Measurements from ENCODE around the gene ADGRL3.

DNA sequence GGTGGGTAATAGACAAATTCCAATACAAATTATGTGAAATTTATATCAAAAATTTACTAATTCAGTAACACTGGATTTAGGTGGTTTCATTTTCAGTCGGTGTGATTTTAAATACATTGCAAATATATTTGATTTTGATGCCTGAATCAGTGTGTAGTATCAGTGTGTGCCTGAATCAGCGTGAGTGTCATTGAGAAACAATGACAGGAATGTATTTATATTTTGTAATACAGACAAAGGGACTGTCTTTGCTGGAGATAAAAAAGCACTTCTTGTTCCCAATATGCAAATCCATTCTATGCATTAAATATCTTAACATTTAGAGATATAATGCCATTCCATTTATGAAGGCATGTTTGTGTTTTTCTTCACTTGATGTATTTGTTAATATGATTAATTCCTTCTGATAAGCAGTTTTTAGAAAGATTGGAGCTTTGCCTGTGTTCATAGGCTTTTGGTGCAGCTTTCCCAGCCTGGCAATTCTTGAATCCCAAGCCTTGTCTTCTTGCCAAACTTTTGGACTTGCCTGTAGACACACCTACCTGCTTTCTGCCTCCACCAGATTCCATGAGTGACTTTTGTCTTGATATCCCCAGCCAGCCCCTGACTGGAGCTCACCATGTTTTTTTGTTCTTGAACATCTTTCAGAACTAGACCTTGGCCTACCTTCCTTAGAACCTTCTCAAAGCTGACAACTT, 243.8 kb downstream of the ADGRL3 start:
- TF ChIP-seq, protein P1, sequence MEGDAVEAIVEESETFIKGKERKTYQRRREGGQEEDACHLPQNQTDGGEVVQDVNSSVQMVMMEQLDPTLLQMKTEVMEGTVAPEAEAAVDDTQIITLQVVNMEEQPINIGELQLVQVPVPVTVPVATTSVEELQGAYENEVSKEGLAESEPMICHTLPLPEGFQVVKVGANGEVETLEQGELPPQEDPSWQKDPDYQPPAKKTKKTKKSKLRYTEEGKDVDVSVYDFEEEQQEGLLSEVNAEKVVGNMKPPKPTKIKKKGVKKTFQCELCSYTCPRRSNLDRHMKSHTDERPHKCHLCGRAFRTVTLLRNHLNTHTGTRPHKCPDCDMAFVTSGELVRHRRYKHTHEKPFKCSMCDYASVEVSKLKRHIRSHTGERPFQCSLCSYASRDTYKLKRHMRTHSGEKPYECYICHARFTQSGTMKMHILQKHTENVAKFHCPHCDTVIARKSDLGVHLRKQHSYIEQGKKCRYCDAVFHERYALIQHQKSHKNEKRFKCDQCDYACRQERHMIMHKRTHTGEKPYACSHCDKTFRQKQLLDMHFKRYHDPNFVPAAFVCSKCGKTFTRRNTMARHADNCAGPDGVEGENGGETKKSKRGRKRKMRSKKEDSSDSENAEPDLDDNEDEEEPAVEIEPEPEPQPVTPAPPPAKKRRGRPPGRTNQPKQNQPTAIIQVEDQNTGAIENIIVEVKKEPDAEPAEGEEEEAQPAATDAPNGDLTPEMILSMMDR (conservative IDR thresholded peaks at IDR 0.05 in 1 of 2, IDR thresholded peaks at IDR 0.05 in 1 of 2; ENCODE audit: low read depth in 1 of 2, low read length in 2 of 2): no peak
- TF ChIP-seq EZH2 (IDR thresholded peaks at IDR 0.05; ENCODE audit: low read length, missing control alignments): no peak
